GM12874 (cell line): ENCODE measurements around the gene TXNRD2.

Experiments
- CTCF ChIP-seq: IDR thresholded peaks from 2 replicates; pipeline ENCODE4 v1.5.1; 2011; ENCODE audit warnings: low read depth, mild to moderate bottlenecking, control low read depth, low read length, moderate library complexity; ENCODE audit not compliant: insufficient read depth

Gene TXNRD2

GRCh38 chr22:19863571-19863970, 78.0 kb downstream of the TXNRD2 start:
- no peak for TF ChIP-seq CTCF

- no peak for TF ChIP-seq CTCF
These were observed 78.9 kb downstream of the TXNRD2 start for GRCh38 chr22:19862619-19863246.

GRCh38 chr22:19859861-19860510, 81.6 kb downstream of the TXNRD2 start:
- no peak for TF ChIP-seq CTCF

GRCh38 chr22:19857382-19857781, 84.2 kb downstream of the TXNRD2 start:
- TF ChIP-seq CTCF, result no peak

- TF ChIP-seq CTCF, result no peak
These were observed 85.9 kb downstream of the TXNRD2 start for GRCh38 chr22:19855504-19856409.

GRCh38 chr22:19854778-19855503, 86.7 kb downstream of the TXNRD2 start, which contains the start of the genes GNB1L and RTL10:
GNB1L (minus strand) TSS chr22:19854874; CDS start chr22:19821355, 33,519 bp downstream.
RTL10 (minus strand) TSS chr22:19854874; CDS start chr22:19852261, 2,613 bp downstream.
- TF ChIP-seq CTCF, result 0 out of 2 replicates have a peak, but pooled peaks have one; percentile 3
